ENCODE data around the gene FUT8. TPM values are rescaled to one million over a fixed set of nuclear protein-coding genes. Genes with fewer than 3 reads are reported as not detected.

Gene FUT8
- total RNA-seq, 1 donor from 2014 or later, result 18.1 TPM

- no peak for DNase-seq (ENCODE audit: low spot score)
- no peaks in the 10 kb centered on the region for H3K36me3 Mint-ChIP-seq (ENCODE audit: low read depth)
- H3K27ac Mint-ChIP-seq (ENCODE audit: unreplicated experiment), result no peak overlapping the region
- H3K4me3 Mint-ChIP-seq (ENCODE audit: unreplicated experiment), result no peak overlapping the region
- peak; percentile 73 for TF ChIP-seq CTCF (IDR thresholded peaks at IDR 0.05)
- no peaks in the 10 kb centered on the region for H3K4me1 Mint-ChIP-seq (ENCODE audit: low read depth)
- no peaks in the 10 kb centered on the region for H3K9me3 Mint-ChIP-seq (ENCODE audit: low read depth)
- H3K27me3 Mint-ChIP-seq (ENCODE audit: low read depth), result no peaks in the 10 kb centered on the region
Measured at GRCh38 chr14:65604936-65605335, 192.4 kb downstream of the FUT8 start.

- no peaks in the 10 kb centered on the region for H3K36me3 Mint-ChIP-seq (ENCODE audit: low read depth)
- H3K27me3 Mint-ChIP-seq (ENCODE audit: low read depth), result no peaks in the 10 kb centered on the region
- no peaks in the 10 kb centered on the region for H3K4me1 Mint-ChIP-seq (ENCODE audit: low read depth)
- TF ChIP-seq CTCF (IDR thresholded peaks at IDR 0.05), result no peak
- no peak for DNase-seq (ENCODE audit: low spot score)
- no peaks in the 10 kb centered on the region for H3K9me3 Mint-ChIP-seq (ENCODE audit: low read depth)
- no peak overlapping the region for H3K4me3 Mint-ChIP-seq (ENCODE audit: unreplicated experiment)
- no peak overlapping the region for H3K27ac Mint-ChIP-seq (ENCODE audit: unreplicated experiment)
Measured at GRCh38 chr14:65606460-65606859, 193.9 kb downstream of the FUT8 start.

GRCh38 chr14:65613131-65613650, 200.7 kb downstream of the FUT8 start:
- H3K27ac Mint-ChIP-seq (ENCODE audit: unreplicated experiment), result no peak overlapping the region
- no peaks in the 10 kb centered on the region for H3K27me3 Mint-ChIP-seq (ENCODE audit: low read depth)
- no peak overlapping the region for H3K4me3 Mint-ChIP-seq (ENCODE audit: unreplicated experiment)
- no peak for DNase-seq (ENCODE audit: low spot score)
- no peak for TF ChIP-seq CTCF (IDR thresholded peaks at IDR 0.05)
- no peaks in the 10 kb centered on the region for H3K36me3 Mint-ChIP-seq (ENCODE audit: low read depth)
- H3K4me1 Mint-ChIP-seq (ENCODE audit: low read depth), result no peaks in the 10 kb centered on the region
- H3K9me3 Mint-ChIP-seq (ENCODE audit: low read depth), result no peaks in the 10 kb centered on the region

- H3K27me3 Mint-ChIP-seq (ENCODE audit: low read depth), result no peaks in the 10 kb centered on the region
- no peak overlapping the region for H3K27ac Mint-ChIP-seq (ENCODE audit: unreplicated experiment)
- no peaks in the 10 kb centered on the region for H3K4me1 Mint-ChIP-seq (ENCODE audit: low read depth)
- TF ChIP-seq CTCF (IDR thresholded peaks at IDR 0.05), result no peak
- no peaks in the 10 kb centered on the region for H3K36me3 Mint-ChIP-seq (ENCODE audit: low read depth)
- DNase-seq (ENCODE audit: low spot score), result no peak
- H3K9me3 Mint-ChIP-seq (ENCODE audit: low read depth), result no peaks in the 10 kb centered on the region
- H3K4me3 Mint-ChIP-seq (ENCODE audit: unreplicated experiment), result no peak overlapping the region
Measured at GRCh38 chr14:65618996-65619395, 206.5 kb downstream of the FUT8 start.

- Mint-ChIP-seq H3K27me3 (ENCODE audit: low read depth) (no peaks in the 10 kb centered on the region), H3K4me3 (ENCODE audit: unreplicated experiment) (no peak overlapping the region), H3K36me3 (ENCODE audit: low read depth) (no peaks in the 10 kb centered on the region), H3K4me1 (ENCODE audit: low read depth) (no peaks in the 10 kb centered on the region), H3K9me3 (ENCODE audit: low read depth) (no peaks in the 10 kb centered on the region), H3K27ac (ENCODE audit: unreplicated experiment) (no peak overlapping the region)
- DNase-seq (ENCODE audit: low spot score), result no peak
- TF ChIP-seq CTCF (IDR thresholded peaks at IDR 0.05), result no peak
Measured at GRCh38 chr14:65620195-65620594, 207.7 kb downstream of the FUT8 start.

Data from chondrocyte (in vitro differentiated cells).